DMS53 treated with DMSO at 0.1 percent for 48 hours (cell line): Measurements from ENCODE around the gene GALNTL6.
A peak's percentile ranks its signal among the peaks of the same experiment; 100 is the strongest.
"Not testable (repeated sequence)": the region's sequence is repeated elsewhere in the genome, so short reads cannot be mapped to it uniquely, and the experiment has no call there.

Source experiments
- DNase-seq: peaks from one replicate; lab custom pipeline; 2025; ENCODE audit not compliant: unreplicated experiment; lab: John Stamatoyannopoulos, UW

The GALNTL6 gene

DNA sequence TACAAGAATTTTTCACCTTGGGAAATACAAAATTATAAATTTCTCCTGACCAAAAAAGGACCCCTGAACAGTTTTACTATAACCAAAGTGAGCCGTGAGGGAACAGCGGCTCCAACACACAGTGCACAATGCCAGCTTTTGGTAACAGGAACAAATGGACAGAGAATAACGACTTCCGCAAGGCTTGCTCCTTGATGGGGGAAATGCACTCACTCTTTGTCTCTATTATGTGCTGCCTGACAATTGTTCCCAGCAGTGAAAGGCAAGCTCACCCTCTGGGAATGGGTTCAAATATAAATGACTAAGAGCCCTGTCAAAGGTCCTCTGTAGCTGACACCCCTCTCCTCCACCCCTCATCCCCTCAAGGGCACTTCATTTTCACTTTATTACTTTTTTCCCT lies 1029.6 kb downstream of the GALNTL6 start:
- no peak for DNase-seq

DNA sequence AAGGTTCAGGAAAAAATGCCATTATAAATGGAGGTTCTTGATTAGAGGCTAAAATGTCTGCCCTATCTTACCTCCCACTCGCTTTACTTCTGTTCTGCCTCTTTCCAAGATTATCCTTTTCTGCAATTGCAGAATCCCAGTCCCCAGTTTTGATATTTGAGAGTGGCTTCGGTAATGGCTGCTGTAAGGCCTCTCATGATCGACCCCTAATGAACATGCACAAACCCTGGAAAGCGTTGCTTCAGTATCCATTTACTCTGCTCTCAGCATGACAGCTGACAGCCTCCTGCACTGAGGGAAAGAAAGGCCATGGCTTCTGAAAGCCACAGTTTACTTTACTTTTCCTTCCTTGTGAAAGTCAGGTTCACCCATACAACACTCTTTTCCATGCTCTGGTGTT lies 1030.0 kb downstream of the GALNTL6 start:
- no peak for DNase-seq

DNA sequence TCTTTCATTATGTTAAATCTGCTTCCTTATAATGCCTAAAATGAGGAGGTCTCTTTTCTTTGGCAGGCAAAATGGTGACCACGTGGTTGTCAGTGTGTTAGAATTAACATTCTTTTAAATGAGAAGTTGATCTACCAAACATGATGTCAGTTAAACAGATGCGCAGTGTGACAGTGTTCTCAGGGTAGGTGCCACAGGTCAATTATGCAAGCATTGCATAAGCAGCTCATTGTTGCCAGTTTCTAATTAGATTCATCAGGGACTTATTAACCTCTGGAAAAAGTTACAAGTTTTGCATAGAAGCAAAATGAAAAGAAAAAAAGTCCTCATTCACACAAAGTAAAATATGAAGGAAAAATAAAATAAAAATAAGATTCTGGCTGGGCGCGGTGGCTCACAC lies 1031.4 kb downstream of the GALNTL6 start:
- no peak for DNase-seq

DNA sequence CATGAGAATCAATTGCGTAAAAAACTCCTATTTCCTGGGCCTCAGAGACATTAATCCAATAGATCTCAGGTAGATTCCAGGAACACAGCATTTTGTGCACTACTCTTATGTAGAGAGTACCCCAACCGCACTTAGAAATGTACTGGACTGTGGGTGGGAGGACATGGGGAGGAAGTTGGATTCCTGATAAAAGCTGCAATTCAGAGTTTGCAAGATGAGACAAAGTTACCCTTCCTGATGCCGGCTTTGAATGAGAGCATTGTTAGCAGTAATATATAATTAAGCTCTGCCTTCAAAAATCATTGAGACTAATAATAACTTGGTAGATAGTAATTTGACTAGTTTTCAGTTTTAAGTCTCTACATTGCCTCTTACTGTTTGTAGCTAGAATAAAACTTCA lies 1032.1 kb downstream of the GALNTL6 start:
- no peak for DNase-seq

DNA sequence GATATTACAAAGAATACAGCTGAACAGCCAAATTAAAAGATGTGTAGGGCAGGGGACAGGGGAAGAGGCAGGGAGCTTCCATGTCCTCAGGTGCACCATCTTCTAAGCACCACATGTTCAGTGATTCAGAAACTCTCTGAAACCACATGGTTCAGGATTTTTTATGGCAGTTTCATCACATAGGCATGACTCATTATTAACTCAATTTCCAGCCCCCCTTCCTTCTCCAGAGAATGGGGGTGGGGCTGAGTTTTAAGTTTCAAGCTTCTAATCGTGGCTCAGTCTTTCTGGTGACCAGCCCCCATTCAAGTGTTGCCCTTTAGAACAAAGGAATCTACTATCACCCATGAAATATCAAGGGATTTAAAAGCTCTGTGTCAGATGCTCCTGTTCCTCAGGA lies 1037.6 kb downstream of the GALNTL6 start:
- peak; percentile 12 for DNase-seq

DNA sequence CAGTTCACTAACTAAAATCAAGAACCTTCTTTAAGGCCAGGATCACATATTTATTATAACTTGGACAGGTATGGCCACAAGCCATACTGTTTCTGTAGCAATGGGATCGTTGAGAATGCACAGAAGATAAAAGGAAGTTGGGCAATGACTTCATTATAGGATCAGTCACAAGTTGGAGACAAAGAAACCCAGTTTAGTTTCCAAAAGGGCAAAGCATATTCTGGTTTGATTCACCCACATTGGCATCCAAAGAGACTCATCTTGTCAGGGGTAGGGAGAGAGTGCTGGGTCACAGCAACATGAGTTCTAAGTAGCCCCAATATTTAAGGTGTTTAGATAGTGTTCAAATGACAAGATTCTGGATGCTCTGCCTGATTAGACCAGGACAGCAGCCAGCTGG lies 1038.3 kb downstream of the GALNTL6 start:
- no peak for DNase-seq

DNA sequence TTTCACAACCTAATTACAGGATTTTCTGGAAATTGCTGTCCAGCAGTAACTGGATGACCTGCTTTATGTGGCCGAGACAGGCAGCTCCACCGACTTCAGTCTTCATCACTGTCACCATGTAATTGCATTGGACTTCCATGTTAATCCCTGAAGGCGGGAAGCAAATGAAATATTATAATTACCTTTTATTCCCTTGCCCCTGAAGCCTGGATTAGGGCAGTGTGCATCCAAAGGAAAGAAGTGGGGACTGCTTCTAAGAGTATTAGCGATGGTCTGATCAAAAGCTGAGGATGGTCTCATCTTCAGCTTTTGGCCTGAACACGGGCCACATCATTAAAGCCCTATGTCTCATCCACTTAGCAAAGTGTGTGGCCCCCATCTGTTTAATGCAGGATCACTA lies 1043.8 kb downstream of the GALNTL6 start:
- DNase-seq, result no peak

DNA sequence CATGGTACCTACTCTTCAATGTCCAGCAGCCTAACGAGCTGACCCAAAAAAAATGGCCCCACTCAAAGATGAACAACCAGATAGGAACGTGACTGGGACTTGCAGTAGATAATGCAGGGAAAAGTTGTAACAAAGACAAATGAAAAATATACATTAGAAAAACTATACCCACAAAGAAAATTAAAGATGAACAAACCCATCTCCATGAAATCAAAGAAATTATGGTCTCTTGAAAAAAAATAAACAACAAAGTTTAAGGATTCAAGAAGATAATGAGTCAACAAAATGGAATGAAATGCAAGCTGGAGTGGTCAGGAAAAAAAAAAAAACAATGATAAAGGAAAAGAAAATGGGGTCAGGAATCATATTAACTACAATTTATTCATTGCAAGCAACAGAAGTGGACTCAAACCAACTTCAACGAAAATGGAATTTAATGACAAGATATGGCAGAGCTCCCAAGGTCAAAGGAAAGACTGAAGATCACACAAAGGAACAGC lies 1045.6 kb downstream of the GALNTL6 start:
- DNase-seq, result no peak

DNA sequence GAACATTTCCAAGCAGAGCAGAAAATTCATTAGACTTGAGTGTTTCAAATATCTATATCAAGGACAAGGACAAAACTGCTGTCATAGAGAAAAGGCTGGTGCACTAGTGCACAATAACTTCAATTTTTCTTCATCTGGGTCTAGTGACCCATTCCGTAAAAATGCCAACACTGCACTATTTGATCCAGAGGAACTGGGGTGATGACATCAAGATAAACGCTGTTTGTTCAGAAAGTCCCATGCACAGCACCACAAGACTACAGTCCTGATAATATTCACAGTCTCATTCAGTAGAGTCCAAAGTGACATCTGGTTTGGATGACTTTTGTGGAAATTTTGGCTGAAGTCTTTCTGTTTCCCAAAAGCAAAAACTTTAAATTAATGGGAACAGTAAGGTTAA lies 1051.9 kb downstream of the GALNTL6 start:
- no peak for DNase-seq

DNA sequence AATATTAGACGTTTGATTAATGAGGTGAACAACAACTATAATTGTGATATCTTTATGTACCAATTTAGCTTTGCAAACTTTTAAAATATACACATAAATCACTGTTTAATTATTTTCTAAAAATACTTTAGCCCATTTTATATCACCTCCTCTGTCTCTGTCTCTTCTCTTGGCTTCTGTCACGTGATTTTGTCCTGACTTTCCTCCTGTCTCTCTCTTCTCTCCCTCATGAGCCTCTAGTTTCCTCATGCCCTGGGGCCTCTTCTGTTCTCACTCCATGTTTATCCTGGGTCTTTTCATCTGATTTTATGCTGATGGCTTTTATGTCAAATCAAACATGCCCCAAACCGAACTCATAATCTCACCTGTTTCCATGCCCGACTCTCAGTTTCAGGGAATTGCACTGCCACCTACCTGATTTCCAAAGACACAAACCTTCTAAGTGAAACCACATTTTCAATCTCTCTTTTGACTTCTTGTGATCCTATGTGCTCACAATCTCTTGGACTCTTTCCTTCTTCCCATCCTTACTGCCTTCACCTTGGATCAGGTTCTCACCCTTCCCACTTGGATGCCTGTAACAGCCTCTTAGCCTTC lies 1052.4 kb downstream of the GALNTL6 start:
- DNase-seq, result no peak

DNA sequence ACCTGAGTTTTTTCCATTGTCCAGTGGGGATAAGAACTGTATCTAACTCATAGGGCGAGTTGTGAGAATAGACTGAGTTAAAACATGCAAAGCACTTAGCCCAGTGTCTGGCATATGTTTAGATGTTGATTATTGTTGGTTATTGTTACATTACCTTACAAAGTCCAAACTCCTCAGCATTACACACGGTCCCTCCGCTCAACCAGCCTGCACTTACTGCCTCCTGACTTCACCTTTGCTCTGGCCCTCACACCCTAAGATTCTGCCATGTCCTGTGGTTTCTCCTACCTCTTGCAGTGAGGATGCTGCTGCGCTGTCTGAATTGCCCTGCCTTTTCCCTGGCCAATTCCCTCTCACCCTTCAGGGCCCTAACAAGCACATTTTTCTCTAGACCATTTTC lies 1053.2 kb downstream of the GALNTL6 start:
- no peak for DNase-seq

DNA sequence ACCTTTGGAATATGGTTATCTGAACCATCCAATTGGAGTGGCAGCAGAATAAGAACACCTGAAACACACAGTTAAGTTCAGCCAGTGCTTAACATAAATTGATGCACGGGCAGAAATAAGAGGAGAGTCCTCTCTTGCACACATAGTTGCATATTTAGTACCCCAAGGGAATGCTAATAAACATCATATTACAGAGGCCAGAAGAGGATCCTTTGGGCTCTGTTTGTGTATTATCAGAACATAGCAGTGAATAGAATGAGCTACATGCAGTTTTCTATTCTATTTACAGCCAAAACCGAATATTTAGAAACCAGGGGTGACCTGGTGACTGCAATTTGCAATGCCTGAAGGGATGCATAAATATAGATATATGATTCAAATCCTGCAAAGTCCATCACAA lies 1054.6 kb downstream of the GALNTL6 start:
- no peak for DNase-seq

DNA sequence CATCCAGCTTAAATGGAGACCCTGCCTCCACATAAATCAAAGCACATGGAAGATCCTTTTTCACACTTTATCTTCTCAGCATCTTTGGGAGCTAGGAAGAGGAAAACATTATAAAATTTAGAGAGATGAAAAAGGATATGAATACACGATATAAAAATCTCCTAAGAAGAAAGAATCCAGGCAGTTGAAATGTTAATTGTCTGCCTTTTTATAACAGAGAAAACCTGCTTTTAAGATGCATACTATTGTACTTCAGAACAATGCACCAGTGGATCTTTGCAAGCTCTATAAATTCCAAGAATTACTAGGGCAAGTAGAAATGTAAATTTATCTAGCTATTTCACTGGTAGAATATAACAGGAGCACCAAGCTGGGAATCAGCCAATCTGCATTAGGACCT lies 1055.1 kb downstream of the GALNTL6 start:
- DNase-seq, result no peak

DNA sequence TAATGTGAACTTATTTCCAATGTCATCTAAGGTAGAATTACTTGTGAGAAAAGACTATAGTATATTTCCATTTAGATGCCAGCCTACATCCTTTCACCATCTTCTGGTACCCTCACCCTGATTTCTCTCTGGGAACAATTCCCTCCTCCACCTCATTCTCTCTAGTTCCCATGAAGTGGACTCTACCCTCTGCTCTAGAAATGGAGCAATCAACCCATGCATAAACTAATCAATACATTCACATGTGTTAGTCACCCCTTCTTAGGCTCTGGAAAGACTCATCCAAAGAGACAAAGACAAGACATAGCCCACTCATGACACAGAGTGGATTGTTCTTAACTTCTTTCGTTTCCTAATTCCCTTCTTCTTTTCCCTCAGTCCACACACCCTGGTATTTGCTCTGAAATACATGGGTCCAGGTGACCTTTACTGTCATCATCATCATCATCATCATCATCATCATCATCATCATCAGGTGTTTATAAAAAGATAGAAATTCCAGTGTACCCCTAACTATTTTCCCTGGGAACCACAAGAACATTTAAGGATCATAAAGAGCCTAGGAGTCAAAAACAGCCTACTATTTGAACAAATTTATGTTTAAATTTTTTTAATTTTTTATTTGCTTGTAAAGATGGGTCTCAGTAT lies 1056.5 kb downstream of the GALNTL6 start:
- no peak for DNase-seq

DNA sequence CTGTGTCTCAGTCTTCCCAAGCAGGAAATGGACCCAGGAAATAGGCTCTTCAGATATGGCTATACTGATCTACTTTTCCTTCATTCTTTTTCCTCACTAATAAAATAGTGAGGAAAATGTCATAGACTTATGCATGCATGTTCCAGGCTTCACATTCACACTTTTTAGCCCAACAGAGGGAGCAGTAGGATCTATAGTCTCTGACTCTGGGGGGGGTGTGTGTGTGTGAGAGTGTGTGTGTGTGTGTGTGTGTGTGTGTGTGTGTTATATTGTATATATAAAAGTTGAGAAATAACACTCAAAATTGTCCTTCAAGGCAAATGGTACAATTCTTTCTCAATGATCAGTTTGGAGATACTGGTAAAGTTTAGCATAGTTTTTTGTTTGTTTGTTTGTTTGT lies 1058.2 kb downstream of the GALNTL6 start:
- DNase-seq, result no peak

DNA sequence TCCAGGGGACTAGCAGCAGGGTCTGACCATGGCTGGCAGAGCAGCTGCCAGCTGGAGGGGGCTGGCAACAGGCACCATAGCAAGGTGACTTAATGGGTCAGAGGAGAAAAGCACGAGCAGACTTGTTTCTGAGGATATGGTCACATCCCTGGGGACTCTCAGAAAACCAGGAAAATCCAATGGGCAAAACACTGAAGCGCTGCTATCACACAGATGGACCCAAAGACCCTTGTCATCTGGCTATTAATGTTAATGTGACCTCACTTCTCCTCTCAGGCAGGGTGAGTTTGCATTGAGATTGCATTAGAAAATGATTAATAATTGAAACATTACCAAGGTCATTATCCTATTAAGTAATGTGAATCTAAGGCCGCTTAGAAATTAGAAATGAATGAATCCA lies 1061.7 kb downstream of the GALNTL6 start:
- DNase-seq, result no peak

DNA sequence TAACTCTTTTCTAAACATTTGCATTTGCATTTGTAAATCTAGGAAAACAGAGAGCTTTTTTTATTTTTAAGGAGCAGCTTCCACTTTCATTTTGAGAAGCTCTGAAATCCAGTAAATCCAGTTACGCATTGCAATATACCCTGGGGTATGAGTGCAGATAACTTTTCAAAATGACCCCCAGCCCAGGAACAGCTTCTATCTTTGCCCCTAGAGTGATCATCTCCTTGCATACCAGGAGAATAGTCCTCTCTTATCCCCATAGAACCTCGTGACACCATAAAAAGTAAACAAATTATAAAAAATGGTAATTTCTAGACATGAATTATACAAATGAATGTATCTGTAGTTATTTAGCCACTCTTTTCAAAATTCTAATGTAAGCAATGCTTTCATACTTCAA lies 1063.2 kb downstream of the GALNTL6 start:
- DNase-seq, result no peak

DNA sequence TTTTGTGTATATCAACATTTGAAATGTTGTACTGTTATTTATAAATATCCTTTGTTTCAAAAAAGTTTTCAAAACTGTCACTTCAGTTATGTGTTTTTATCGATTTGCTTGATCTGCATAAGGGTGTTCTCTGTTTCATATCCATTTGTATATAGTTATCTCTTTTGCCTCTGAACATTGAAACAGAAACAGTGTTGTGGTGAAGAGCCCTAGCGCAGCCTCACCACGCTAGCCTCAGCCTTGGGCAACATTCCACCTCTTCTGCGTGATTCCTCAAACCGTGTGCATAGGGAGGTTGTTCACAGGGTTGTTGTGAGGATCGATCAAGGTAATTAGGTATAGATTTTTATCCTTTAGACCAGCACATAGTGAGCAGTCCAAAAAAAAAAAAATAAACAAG lies 1068.4 kb downstream of the GALNTL6 start:
- no peak for DNase-seq

DNA sequence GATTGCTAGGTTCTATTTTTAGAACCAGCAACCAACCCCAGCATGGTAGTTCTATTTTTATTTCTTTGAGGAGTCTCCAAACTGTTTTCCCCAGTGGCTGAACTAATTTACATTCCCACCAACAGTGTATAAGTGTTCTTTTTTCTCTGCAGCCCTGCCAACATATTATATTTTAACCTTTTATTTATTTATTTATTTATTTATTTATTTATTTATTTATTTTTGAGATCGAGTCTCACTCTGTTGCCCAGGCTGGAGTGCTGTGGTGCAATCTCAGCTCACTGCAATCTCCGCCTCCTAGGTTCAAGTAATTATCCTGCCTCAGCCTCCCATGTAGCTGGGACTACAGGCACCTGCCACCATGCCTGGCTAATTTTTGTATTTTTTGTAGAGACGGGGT lies 1074.2 kb downstream of the GALNTL6 start:
- not testable (repeated sequence) for DNase-seq

DNA sequence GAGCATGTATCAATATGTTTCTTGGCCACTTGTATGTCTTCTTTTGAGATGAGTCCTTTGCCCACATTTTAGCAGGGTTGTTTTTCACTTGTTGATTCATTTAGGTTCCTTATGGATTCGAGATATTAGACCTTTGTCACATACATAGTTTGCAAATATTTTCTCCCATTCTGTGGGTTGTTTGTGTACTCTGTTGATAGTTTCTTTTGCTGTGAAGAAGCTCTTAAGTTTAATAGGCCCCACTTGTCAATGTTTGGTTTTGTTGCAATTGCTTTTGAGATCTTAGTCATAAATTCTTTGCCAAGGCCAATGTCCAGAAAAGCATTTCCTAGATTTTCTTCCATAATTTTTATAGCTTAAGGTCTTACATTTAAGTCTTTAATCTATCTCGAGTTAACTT lies 1074.8 kb downstream of the GALNTL6 start:
- DNase-seq, result no peak

DNA sequence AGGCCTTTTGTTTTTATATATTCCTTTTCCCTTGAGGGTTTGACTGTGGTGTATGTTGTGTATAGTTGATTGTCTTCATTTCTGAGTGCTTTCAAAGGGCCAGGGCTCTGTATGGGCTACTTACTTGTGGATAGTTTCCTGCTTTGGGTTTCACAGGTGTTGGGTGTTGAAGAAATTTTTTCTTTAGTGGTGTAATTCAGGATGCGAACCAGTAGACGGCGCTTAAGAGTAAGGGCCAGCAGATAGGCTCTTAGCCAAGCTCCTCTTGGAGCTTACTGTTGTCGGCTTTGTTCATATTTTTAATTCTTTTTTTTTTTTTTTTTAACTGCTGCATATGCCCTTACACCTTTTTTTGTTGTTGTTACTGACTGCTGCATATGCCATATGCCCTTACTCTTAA lies 1079.1 kb downstream of the GALNTL6 start:
- peak; percentile 9 for DNase-seq

DNA sequence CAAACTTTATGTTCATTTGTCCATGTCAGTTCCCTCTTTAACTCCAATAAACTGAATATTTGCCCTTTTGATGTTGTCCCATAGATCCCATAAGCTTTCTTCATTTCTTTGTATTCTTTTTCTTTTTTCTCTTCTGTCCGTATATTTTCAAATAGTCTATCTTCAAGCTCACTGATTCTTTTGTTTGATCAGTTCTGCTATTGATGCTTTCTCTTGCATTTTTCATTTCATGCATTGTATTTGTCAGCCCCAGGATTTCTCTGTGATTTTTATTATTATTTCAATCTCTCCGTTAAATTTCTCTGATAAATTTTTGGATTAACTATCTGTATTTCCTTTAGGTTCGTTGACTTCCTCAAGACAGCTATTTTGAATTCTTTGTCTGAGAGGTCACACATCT lies 1082.5 kb downstream of the GALNTL6 start:
- DNase-seq, result no peak

DNA sequence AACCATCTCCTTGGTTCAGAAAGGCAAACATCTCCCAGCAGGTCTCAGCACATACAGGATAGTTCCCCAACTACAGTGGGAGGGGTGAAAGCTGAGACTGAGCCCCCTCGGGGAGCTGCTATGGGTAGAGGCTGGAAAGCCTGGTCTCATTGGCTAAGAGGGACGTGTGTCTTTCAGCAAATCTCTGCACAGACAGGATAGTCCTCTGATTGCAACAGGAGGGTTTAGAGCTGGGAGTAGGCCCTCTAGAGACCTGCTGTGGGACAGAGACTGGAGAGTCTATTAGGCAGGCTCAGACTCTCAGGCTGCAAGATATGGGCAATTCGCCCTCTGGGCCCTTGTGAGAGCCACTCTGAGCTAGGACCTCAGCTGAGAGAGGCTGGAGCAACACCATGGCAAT lies 1083.8 kb downstream of the GALNTL6 start:
- DNase-seq, result no peak
